Activated CD4-positive, alpha-beta T cell treated with anti-CD3 and anti-CD28 coated beads, Interleukin-2, amount 50 U/mL, for 24 hours (primary cell): ENCODE data around the gene ANKLE1.

Experiments
- DNase-seq, 2 donors: peaks; one replicate each; pipeline ENCODE4 v3.0.0-alpha.2; 2020; ENCODE audit warnings: low read depth in 1 of 2, low spot score in 1 of 2

The ANKLE1 gene

GRCh38 chr19:17326595-17326966, 44.9 kb downstream of the ANKLE1 start:
- no peak for DNase-seq

- no peak for DNase-seq
Observed at GRCh38 chr19:17327068-17327653, 45.5 kb downstream of the ANKLE1 start.

DNA sequence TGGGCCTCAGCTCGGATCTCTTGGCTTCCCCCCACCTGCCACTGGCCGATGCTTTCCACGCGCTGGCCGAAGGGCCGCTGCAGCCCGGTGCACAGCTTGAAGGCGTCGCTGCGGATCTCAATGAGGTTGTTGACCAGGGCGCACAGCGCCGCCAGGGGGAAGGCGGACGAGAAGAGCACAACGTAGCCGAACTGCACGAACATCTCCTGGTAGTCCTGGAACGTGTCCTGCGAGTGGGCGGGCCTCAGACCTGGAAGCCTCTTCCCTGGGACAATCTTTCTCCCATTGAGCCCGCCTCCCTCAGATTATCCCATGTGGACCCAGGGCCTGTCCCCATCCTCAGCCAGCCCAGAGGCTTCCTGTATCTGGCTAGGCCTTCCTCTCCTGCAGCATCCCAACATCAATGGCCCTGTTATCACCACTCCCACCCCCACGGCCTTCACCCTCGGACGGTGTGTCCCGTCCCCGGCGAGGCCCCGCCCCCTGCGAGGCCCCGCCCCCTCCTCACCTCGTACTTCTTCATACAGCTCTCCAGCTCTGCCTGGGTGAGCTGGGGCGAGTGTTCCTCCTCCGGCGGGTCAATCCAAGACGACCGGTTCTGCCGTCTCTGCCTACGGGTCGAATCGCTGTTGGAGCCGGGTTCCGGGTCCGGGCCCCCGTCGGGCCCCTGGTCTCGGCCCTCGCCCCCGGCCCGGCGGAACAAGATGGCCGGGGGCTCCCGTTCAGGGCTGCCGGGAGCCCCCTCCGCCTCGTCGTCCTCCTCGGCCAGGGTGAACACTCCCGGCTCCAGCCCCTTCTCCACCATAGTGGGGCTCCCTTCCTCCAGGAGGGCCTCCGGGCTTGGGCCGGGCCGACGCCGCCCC, 46.2 kb downstream of the ANKLE1 start:
- DNase-seq = no peak

GRCh38 chr19:17328517-17329365, 47.0 kb downstream of the ANKLE1 start:
- DNase-seq = no peak

- DNase-seq = no peak
Observed at GRCh38 chr19:17329366-17330261, 47.9 kb downstream of the ANKLE1 start.

DNA sequence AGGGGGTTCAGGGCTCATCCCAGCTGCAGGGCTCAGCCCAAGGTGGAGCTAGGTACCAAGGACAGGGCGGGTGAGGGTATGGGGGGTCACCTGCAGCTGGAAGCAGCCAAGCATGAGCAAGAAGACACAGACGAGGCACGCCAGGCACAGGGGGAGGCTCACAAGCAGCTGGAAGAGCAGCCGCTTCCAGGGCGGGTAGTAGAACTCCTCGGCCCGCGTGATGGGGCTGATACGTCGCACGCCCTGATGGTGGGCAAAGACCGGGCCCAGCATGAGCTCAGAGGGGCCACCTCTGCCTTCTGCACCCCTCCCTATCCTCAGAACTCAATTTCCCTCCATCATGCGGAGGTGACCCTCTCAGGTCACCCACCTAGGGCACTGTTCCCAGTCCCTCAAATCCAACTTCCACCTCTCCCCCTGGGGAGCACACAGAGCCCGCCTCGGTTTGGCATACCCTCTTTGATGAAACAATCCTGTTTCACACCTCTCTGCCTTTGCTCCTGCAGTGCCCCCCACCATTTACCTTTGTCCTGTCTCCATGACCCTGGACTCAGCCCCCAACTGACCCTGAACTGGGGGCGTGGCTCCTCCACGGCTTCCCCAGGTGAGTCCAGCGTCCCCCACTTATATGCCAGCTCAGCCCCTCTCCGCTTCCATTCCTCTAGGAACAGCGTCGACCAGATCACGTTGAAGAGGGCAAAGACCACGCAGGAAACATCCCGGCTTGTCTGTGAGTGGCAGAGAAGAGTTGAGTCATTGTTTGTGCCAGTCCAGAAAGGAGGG, 48.8 kb downstream of the ANKLE1 start:
- no peak for DNase-seq

DNA sequence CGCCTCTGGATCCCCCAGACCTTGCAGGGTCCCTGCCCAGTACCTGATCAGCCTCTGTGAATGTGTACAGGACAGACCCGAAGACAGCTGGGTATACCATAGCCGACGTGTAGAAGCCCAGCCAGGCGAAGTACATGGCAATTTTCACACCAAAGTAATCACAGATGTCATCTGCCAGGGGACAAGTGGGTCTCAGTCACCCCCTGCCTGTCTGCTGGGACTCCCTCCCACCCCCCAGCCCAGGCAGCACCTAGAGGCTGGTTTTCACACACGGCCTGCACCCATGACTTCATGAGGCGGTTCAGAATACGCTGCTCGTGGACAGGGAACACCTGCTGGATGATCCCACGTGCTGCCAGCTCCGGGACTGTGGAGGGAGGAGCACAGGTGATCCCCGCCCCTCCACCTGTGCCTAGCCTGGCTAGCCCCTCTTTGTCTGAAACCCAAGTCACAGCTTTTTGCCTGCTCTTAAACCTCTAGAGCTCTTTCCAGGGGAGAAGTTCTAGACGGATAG, 49.4 kb downstream of the ANKLE1 start:
- DNase-seq = no peak

DNA sequence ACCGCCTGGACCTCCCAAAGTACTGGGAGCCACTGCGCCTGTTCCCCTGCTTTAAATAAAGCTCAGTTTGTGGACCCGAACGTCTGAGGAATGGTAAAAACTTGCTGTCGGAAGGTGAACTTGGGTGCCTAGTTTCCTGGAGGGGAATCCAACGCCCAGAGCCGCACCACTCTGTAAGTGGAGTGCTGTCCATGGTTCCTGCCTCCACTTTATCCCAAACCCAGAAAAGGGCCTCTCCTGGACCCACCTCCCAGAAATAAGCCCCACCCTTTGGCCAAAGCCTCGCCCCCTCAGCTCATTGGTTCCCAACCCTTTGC, 50.6 kb downstream of the ANKLE1 start:
- DNase-seq = no peak

- no peak for DNase-seq
Observed at GRCh38 chr19:17332677-17333581, 51.2 kb downstream of the ANKLE1 start.

- DNase-seq = peak; percentile 48 to 73
Observed at GRCh38 chr19:17333611-17334413, 52.1 kb downstream of the ANKLE1 start.

DNA sequence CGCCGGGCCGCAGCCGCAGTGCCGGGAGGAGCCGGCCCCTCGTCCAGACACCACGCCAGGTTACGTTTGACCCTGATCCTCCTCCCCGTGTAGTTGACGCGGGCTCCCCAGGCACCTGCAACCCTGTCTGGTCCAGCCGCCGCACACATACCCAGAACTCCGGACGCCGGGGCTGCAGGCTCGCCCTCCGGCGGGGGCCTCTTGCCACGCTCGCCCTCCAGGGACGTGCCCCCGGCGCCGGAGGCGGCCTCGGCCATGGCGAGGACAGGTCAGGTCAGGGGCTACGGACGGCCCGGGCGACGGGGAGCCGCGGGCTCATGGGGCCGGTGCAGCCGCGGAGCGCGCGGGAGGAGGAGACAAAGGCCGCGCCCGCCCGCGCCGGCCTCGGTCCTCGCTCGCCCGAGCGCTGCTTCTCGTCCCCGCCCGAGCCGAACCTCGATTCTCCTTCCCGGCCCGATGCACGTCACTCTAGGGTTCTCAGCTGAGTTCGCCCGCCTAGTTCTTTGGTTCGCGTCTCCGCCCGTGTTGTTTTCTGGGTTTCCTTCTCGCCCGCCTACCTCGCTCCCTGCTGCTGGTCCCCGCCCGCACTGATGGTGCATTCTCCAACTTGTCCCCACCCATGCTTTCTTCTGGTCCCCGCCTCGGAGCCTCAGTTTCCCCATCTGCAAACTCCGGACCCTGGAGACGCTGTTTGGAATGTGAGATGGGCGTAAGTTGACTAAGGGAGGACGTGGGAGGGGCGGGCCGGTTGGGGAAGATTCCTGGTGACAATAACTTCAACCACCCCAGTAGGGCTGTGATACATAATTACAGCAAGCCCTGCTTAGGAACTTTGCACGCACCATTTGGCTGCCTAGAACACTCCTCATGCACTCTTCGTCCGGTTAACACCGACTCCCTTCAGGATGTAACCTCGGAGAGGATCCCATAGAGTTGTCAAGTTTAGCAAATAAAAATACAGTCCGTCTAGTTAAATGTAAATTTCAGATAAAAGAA, 53.0 kb downstream of the ANKLE1 start, which contains the start of gene ANO8:
Gene ANO8 (minus strand): TSS at position 442 of the 996 bp plus-strand sequence. CDS start 185 bp downstream, at position 257.
- peak; percentile 87 to 95 for DNase-seq

- DNase-seq = no peak
Observed at GRCh38 chr19:17335575-17335974, 53.9 kb downstream of the ANKLE1 start.
